DOHH2 (cell line): ENCODE results near the gene ABCA3.
A peak's percentile ranks its signal among the peaks of the same experiment; 100 is the strongest.

Experiments used
- H3F3A ChIP-seq: fragments of 200-600 bp; sonication (generic), shearing (Covaris generic); 2 replicates; pipeline ENCODE4 v1.6.0; 2016; ENCODE audit warnings: antibody characterized with exemption, mild to moderate bottlenecking; ENCODE audit not compliant: control insufficient read depth, insufficient read depth
- H3K27ac ChIP-seq: fragments of 200-600 bp; sonication (generic); 2 replicates; pipeline ENCODE4 v1.5.1; 2014; ENCODE audit warnings: low read depth, mild to moderate bottlenecking, low read length, moderate library complexity
- H3K27me3 ChIP-seq: fragments of 200-600 bp; sonication (generic); 2 replicates; pipeline ENCODE4 v1.6.1; 2014; ENCODE audit warnings: mild to moderate bottlenecking, low read length, mixed read lengths; ENCODE audit not compliant: control insufficient read depth
- H3K36me3 ChIP-seq: fragments of 200-600 bp; sonication (generic); 2 replicates; pipeline ENCODE4 v1.6.1; 2014; ENCODE audit warnings: mild to moderate bottlenecking, low read length, moderate library complexity, mixed read lengths; ENCODE audit not compliant: control insufficient read depth
- H3K4me1 ChIP-seq: fragments of 200-600 bp; sonication (generic); 2 replicates; pipeline ENCODE4 v1.6.1; 2014; ENCODE audit warnings: mild to moderate bottlenecking, low read length, mixed read lengths; ENCODE audit not compliant: control insufficient read depth
- H3K4me2 ChIP-seq: fragments of 200-600 bp; sonication (generic); 2 replicates; pipeline ENCODE4 v1.6.0; 2014; ENCODE audit warnings: mild to moderate bottlenecking, low read length, moderate library complexity
- H3K4me3 ChIP-seq: fragments of 200-600 bp; sonication (generic); 2 replicates; pipeline ENCODE4 v1.5.1; 2014; ENCODE audit warnings: mild to moderate bottlenecking, low read length, mixed read lengths
- H3K79me2 ChIP-seq: fragments of 200-600 bp; sonication (generic); 2 replicates; pipeline ENCODE4 v1.6.1; 2014; ENCODE audit warnings: mild to moderate bottlenecking, low read length, mixed read lengths; ENCODE audit not compliant: control insufficient read depth
- H3K9me2 ChIP-seq: fragments of 200-600 bp; sonication (generic); replicated peaks from 2 replicates; pipeline ENCODE4 v1.6.1; 2014; ENCODE audit warnings: mild to moderate bottlenecking, low read length, mixed read lengths; ENCODE audit not compliant: control insufficient read depth
- H3K9me3 ChIP-seq: fragments of 200-600 bp; sonication (generic); 2 replicates; pipeline ENCODE4 v1.6.1; 2014; ENCODE audit warnings: antibody characterized with exemption, low read length, mixed read lengths; ENCODE audit not compliant: control insufficient read depth, insufficient read depth
- H4K20me1 ChIP-seq: fragments of 200-600 bp; sonication (generic); 2 replicates; pipeline ENCODE4 v1.6.0; 2014; ENCODE audit warnings: low read depth, mild to moderate bottlenecking, antibody characterized with exemption, low read length, moderate library complexity; ENCODE audit not compliant: control insufficient read depth, insufficient read depth
- CTCF ChIP-seq: fragments of 200-600 bp; sonication (generic); IDR thresholded peaks from one replicate; pipeline ENCODE4 v1.5.1; 2014; ENCODE audit warnings: antibody characterized with exemption, mild to moderate bottlenecking, low read depth, low read length; ENCODE audit not compliant: poor library complexity, severe bottlenecking
- EZH2phosphoT487 ChIP-seq: fragments of 200-600 bp; sonication (generic); IDR thresholded peaks from 2 replicates; pipeline ENCODE4 v1.6.1; 2017; ENCODE audit warnings: borderline replicate concordance, mild to moderate bottlenecking, antibody characterized with exemption, low read length, moderate library complexity, mixed read lengths

ABCA3 gene

GRCh38 chr16:2296661-2297505 is 43.6 kb downstream of the ABCA3 start:
- Histone ChIP-seq H3K4me2 (no peak overlapping the region), H3K9me2 (no peaks in the 10 kb centered on the region)

GRCh38 chr16:2295056-2295798 is 45.3 kb downstream of the ABCA3 start:
- TF ChIP-seq CTCF = no peak
- TF ChIP-seq EZH2phosphoT487 = no peak
- Histone ChIP-seq H3K4me2 (no peak overlapping the region), H3K79me2 (no peaks in the 10 kb centered on the region)

More at GRCh38 chr16:2296661-2297505, 43.6 kb downstream of the ABCA3 start:
- Histone ChIP-seq H3K79me2 (no peaks in the 10 kb centered on the region), H3K4me1 (no peaks in the 10 kb centered on the region), H3F3A (no peaks in the 10 kb centered on the region), H4K20me1 (no peaks in the 10 kb centered on the region), H3K9me3 (no peaks in the 10 kb centered on the region), H3K4me3 (no peak overlapping the region), H3K27ac (no peak overlapping the region), H3K36me3 (no peaks in the 10 kb centered on the region), H3K27me3 (no peaks in the 10 kb centered on the region)
- TF ChIP-seq EZH2phosphoT487 (no peak), CTCF (peak; percentile 76)

GRCh38 chr16:2292221-2292620 is 48.3 kb downstream of the ABCA3 start:
- H3F3A ChIP-seq = no peaks in the 10 kb centered on the region
- H3K4me1 ChIP-seq = no peaks in the 10 kb centered on the region
- H3K9me3 ChIP-seq = no peaks in the 10 kb centered on the region
- H3K79me2 ChIP-seq = no peaks in the 10 kb centered on the region
- H3K27ac ChIP-seq = no peak overlapping the region
- no peaks in the 10 kb centered on the region for H3K27me3 ChIP-seq
- no peaks in the 10 kb centered on the region for H3K9me2 ChIP-seq
- no peaks in the 10 kb centered on the region for H4K20me1 ChIP-seq
- H3K36me3 ChIP-seq = no peaks in the 10 kb centered on the region
- no peak overlapping the region for H3K4me2 ChIP-seq
- TF ChIP-seq CTCF = no peak
- TF ChIP-seq EZH2phosphoT487 = no peak
- no peak overlapping the region for H3K4me3 ChIP-seq

More at GRCh38 chr16:2295056-2295798, 45.3 kb downstream of the ABCA3 start:
- H3K4me3 ChIP-seq = no peak overlapping the region
- no peaks in the 10 kb centered on the region for H3K36me3 ChIP-seq
- H3K9me3 ChIP-seq = no peaks in the 10 kb centered on the region
- H3F3A ChIP-seq = no peaks in the 10 kb centered on the region
- no peaks in the 10 kb centered on the region for H4K20me1 ChIP-seq
- H3K9me2 ChIP-seq = no peaks in the 10 kb centered on the region
- H3K27me3 ChIP-seq = no peaks in the 10 kb centered on the region
- no peaks in the 10 kb centered on the region for H3K4me1 ChIP-seq
- H3K27ac ChIP-seq = no peak overlapping the region
